ENCODE measurements around the gene ZMAT3. TPM values are rescaled to one million over a fixed set of nuclear protein-coding genes. Genes with fewer than 3 reads are reported as not detected.
"Not testable (repeated sequence)": the region's sequence is repeated elsewhere in the genome, so short reads cannot be mapped to it uniquely, and the experiment has no call there.

ZMAT3 gene
- total and polyA plus RNA-seq, 4 donors = 1.9 to 5.4 (median 2.8) TPM

DNA sequence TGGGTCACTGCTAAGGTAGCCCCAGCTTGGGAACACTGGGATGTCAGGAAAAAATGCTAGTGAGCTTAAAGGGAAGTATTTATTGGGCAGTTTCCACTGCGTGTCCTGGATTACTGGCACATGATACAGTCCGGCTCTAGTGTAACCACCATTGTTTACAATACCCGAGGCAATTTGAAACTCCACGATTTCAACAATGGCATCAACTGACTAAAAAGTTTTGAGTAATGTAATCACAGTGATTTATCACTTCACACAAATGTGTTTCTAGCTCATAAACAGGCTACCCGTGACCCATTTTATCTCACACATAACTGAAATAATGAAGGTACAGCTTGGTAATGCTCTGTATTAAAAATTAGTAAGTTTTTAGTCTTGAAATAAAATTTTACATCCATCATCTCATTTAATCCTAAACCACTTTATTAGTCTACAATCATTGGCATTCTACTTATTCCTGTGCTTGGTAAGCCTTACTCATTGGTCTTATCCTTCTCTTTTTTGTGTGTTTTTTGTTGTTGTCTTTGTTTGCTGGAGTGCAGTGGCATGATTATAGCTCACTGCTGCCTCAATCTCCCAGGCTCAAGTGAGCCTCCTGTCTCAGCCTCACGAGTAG lies 7.6 kb downstream of the ZMAT3 start:
- Histone ChIP-seq H3K4me3 (ENCODE audit: low read depth in 1 of 3, low read length in 3 of 3) (no peak overlapping the region), H3K9ac (ENCODE audit: low read depth in 1 of 2, low read length in 2 of 2) (no peak overlapping the region), H3K36me3 (ENCODE audit: control insufficient read depth in 4 of 4, insufficient read depth in 3 of 4, low read depth in 1 of 4, low read length in 3 of 4) (peaks cover 2 to 8% (median 4%) of the 10 kb centered on the region in 4 donors), H3K27ac (ENCODE audit: low read depth in 1 of 2, low read length in 2 of 2) (no peak overlapping the region), H3K4me1 (ENCODE audit: control insufficient read depth in 4 of 4, insufficient read depth in 4 of 4, low read length in 3 of 4) (no peaks in the 10 kb centered on the region), H3K9me3 (ENCODE audit: control insufficient read depth in 4 of 4, low read length in 3 of 4) (no peaks in the 10 kb centered on the region), H3K27me3 (ENCODE audit: control insufficient read depth in 4 of 4, insufficient read depth in 4 of 4, low read length in 3 of 4) (no peaks in the 10 kb centered on the region)
- 90% methylated on average over 6 of the region's 6 CpGs for WGBS
- TF ChIP-seq, protein P1, sequence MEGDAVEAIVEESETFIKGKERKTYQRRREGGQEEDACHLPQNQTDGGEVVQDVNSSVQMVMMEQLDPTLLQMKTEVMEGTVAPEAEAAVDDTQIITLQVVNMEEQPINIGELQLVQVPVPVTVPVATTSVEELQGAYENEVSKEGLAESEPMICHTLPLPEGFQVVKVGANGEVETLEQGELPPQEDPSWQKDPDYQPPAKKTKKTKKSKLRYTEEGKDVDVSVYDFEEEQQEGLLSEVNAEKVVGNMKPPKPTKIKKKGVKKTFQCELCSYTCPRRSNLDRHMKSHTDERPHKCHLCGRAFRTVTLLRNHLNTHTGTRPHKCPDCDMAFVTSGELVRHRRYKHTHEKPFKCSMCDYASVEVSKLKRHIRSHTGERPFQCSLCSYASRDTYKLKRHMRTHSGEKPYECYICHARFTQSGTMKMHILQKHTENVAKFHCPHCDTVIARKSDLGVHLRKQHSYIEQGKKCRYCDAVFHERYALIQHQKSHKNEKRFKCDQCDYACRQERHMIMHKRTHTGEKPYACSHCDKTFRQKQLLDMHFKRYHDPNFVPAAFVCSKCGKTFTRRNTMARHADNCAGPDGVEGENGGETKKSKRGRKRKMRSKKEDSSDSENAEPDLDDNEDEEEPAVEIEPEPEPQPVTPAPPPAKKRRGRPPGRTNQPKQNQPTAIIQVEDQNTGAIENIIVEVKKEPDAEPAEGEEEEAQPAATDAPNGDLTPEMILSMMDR (IDR thresholded peaks at IDR 0.05; ENCODE audit: low read depth, low read length, missing input control) = no peak
- TF ChIP-seq, protein P2, sequence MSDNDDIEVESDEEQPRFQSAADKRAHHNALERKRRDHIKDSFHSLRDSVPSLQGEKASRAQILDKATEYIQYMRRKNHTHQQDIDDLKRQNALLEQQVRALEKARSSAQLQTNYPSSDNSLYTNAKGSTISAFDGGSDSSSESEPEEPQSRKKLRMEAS (IDR thresholded peaks at IDR 0.05) = no peak
- TF ChIP-seq SP1 (IDR thresholded peaks at IDR 0.05) (no peak), RAD21 (IDR thresholded peaks at IDR 0.05) (no peak), FOXA1 (IDR thresholded peaks at IDR 0.05) (no peak), HNF4A (conservative IDR thresholded peaks at IDR 0.05) (no peak), FOXA2 (IDR thresholded peaks at IDR 0.05) (no peak), YY1 (IDR thresholded peaks at IDR 0.05) (no peak), HNF4G (IDR thresholded peaks at IDR 0.05) (no peak), NR2F2 (IDR thresholded peaks at IDR 0.05) (no peak), EGR1 (IDR thresholded peaks at IDR 0.05; ENCODE audit: low read depth in 2 of 2) (no peak), JUND (IDR thresholded peaks at IDR 0.05) (no peak), RXRA (IDR thresholded peaks at IDR 0.05) (no peak), TAF1 (conservative IDR thresholded peaks at IDR 0.05) (no peak), GABPA (IDR thresholded peaks at IDR 0.05 in 1 of 2, conservative IDR thresholded peaks at IDR 0.05 in 1 of 2) (no peak)
- TF ChIP-seq, protein P3, sequence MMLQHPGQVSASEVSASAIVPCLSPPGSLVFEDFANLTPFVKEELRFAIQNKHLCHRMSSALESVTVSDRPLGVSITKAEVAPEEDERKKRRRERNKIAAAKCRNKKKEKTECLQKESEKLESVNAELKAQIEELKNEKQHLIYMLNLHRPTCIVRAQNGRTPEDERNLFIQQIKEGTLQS (IDR thresholded peaks at IDR 0.05) = no peak
- TF ChIP-seq, protein P4, sequence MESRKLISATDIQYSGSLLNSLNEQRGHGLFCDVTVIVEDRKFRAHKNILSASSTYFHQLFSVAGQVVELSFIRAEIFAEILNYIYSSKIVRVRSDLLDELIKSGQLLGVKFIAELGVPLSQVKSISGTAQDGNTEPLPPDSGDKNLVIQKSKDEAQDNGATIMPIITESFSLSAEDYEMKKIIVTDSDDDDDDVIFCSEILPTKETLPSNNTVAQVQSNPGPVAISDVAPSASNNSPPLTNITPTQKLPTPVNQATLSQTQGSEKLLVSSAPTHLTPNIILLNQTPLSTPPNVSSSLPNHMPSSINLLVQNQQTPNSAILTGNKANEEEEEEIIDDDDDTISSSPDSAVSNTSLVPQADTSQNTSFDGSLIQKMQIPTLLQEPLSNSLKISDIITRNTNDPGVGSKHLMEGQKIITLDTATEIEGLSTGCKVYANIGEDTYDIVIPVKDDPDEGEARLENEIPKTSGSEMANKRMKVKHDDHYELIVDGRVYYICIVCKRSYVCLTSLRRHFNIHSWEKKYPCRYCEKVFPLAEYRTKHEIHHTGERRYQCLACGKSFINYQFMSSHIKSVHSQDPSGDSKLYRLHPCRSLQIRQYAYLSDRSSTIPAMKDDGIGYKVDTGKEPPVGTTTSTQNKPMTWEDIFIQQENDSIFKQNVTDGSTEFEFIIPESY (IDR thresholded peaks at IDR 0.05) = no peak
- DNase-seq (ENCODE audit: low spot score) = no peak

DNA sequence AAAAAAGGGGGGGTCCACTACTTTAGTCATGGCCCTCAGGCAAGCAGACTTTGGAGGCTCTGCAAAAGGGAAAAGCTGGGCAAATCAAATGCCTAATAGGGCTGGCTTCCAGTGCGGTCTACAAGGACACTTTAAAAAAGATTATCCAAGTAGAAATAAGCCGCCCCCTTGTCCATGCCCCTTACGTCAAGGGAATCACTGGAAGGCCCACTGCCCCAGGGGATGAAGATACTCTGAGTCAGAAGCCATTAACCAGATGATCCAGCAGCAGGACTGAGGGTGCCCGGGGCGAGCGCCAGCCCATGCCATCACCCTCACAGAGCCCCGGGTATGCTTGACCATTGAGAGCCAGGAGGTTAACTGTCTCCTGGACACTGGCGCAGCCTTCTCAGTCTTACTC lies 15.3 kb downstream of the ZMAT3 start:
- DNase-seq (ENCODE audit: low spot score) = no peak
- H3K9ac ChIP-seq (ENCODE audit: low read depth in 1 of 2, low read length in 2 of 2) = no peak overlapping the region
- TF ChIP-seq HNF4A (conservative IDR thresholded peaks at IDR 0.05) (no peak), RXRA (IDR thresholded peaks at IDR 0.05) (no peak)

DNA sequence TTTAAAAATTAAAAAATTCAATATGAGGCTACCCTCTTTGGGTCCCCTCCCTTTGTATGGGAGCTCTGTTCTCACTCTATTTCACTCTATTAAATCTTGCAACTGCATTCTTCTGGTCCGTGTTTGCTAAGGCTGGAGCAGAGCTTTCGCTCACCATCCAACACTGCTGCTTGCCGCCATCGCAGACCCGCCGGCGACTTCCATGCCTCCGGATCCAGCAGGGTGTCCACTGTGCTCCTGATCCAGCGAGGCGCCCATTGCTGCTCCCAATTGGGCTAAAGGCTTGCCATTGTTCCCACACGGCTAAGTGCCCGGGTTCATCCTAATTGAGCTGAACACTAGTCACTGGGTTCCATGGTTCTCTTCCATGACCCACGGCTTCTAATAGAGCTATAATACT lies 17.0 kb downstream of the ZMAT3 start:
- DNase-seq (ENCODE audit: low spot score); H3K9me3 ChIP-seq (ENCODE audit: control insufficient read depth in 4 of 4, low read length in 3 of 4); H3K9ac ChIP-seq (ENCODE audit: low read depth in 1 of 2, low read length in 2 of 2); H3K4me3 ChIP-seq (ENCODE audit: low read depth in 1 of 3, low read length in 3 of 3); H3K4me1 ChIP-seq (ENCODE audit: control insufficient read depth in 4 of 4, insufficient read depth in 4 of 4, low read length in 3 of 4); H3K36me3 ChIP-seq (ENCODE audit: control insufficient read depth in 4 of 4, insufficient read depth in 3 of 4, low read depth in 1 of 4, low read length in 3 of 4); H3K27me3 ChIP-seq (ENCODE audit: control insufficient read depth in 4 of 4, insufficient read depth in 4 of 4, low read length in 3 of 4); H3K27ac ChIP-seq (ENCODE audit: low read depth in 1 of 2, low read length in 2 of 2): not testable (repeated sequence)
- 91% methylated on average over 13 of the region's 13 CpGs for WGBS

More for the DNA sequence above, 15.3 kb downstream of the ZMAT3 start:
- no peak overlapping the region for H3K4me3 ChIP-seq (ENCODE audit: low read depth in 1 of 3, low read length in 3 of 3)
- no peak overlapping the region for H3K27ac ChIP-seq (ENCODE audit: low read depth in 1 of 2, low read length in 2 of 2)
- H3K9me3 ChIP-seq (ENCODE audit: control insufficient read depth in 4 of 4, low read length in 3 of 4) = no peaks in the 10 kb centered on the region
- H3K27me3 ChIP-seq (ENCODE audit: control insufficient read depth in 4 of 4, insufficient read depth in 4 of 4, low read length in 3 of 4) = no peaks in the 10 kb centered on the region
- peaks cover 0 to 2% (median 0%) of the 10 kb centered on the region in 4 donors for H3K36me3 ChIP-seq (ENCODE audit: control insufficient read depth in 4 of 4, insufficient read depth in 3 of 4, low read depth in 1 of 4, low read length in 3 of 4)
- no peaks in the 10 kb centered on the region for H3K4me1 ChIP-seq (ENCODE audit: control insufficient read depth in 4 of 4, insufficient read depth in 4 of 4, low read length in 3 of 4)
- WGBS = 99% methylated on average over 8 of the region's 8 CpGs

Data from liver (tissue), 9 donors.